Measurements from ENCODE around the gene IL17RD.

Gene IL17RD

GRCh38 chr3:57158813-57159738, 6.1 kb downstream of the IL17RD start:
- DNase-seq (ENCODE audit: low read depth), result no peak

GRCh38 chr3:57158325-57158724, 6.8 kb downstream of the IL17RD start:
- DNase-seq (ENCODE audit: low read depth), result no peak

- DNase-seq (ENCODE audit: low read depth), result no peak
Measured at GRCh38 chr3:57157545-57157944, 7.6 kb downstream of the IL17RD start.

- no peak for DNase-seq (ENCODE audit: low read depth)
Measured at GRCh38 chr3:57155310-57155643, 9.9 kb downstream of the IL17RD start.

- DNase-seq (ENCODE audit: low read depth), result no peak
Measured at GRCh38 chr3:57154470-57155309, 10.5 kb downstream of the IL17RD start.

- DNase-seq (ENCODE audit: low read depth), result no peak
Measured at GRCh38 chr3:57152151-57153143, 12.7 kb downstream of the IL17RD start.

- DNase-seq (ENCODE audit: low read depth), result no peak
Measured at GRCh38 chr3:57151749-57152148, 13.4 kb downstream of the IL17RD start.

- DNase-seq (ENCODE audit: low read depth), result no peak
Measured at GRCh38 chr3:57151021-57151449, 14.1 kb downstream of the IL17RD start.

GRCh38 chr3:57150113-57150581, 15.0 kb downstream of the IL17RD start:
- DNase-seq (ENCODE audit: low read depth), result no peak

- DNase-seq (ENCODE audit: low read depth), result no peak
Measured at GRCh38 chr3:57147071-57147470, 18.1 kb downstream of the IL17RD start.

- no peak for DNase-seq (ENCODE audit: low read depth)
Measured at GRCh38 chr3:57145852-57146251, 19.3 kb downstream of the IL17RD start.

- no peak for DNase-seq (ENCODE audit: low read depth)
Measured at GRCh38 chr3:57144952-57145351, 20.2 kb downstream of the IL17RD start.

- no peak for DNase-seq (ENCODE audit: low read depth)
Measured at GRCh38 chr3:57143886-57144459, 21.2 kb downstream of the IL17RD start.

- DNase-seq (ENCODE audit: low read depth), result no peak
Measured at GRCh38 chr3:57142411-57142723, 22.8 kb downstream of the IL17RD start.

GRCh38 chr3:57141719-57142410, 23.3 kb downstream of the IL17RD start:
- no peak for DNase-seq (ENCODE audit: low read depth)

GRCh38 chr3:57140894-57141293, 24.3 kb downstream of the IL17RD start:
- no peak for DNase-seq (ENCODE audit: low read depth)

GRCh38 chr3:57135964-57136719, 29.0 kb downstream of the IL17RD start:
- DNase-seq (ENCODE audit: low read depth), result no peak

- DNase-seq (ENCODE audit: low read depth), result no peak
Measured at GRCh38 chr3:57133157-57133556, 32.0 kb downstream of the IL17RD start.

- DNase-seq (ENCODE audit: low read depth), result no peak
Measured at GRCh38 chr3:57132674-57133073, 32.5 kb downstream of the IL17RD start.

- no peak for DNase-seq (ENCODE audit: low read depth)
Measured at GRCh38 chr3:57131210-57131588, 34.0 kb downstream of the IL17RD start.
